SW480 (cell line): ENCODE measurements around the gene SYT10.
"Not testable (repeated sequence)": the region's sequence is repeated elsewhere in the genome, so short reads cannot be mapped to it uniquely, and the experiment has no call there.

Experiments
- DNase-seq: peaks from one replicate; pipeline ENCODE4 v3.0.0-alpha.2; 2016; ENCODE audit warnings: low spot score

SYT10 gene

DNA sequence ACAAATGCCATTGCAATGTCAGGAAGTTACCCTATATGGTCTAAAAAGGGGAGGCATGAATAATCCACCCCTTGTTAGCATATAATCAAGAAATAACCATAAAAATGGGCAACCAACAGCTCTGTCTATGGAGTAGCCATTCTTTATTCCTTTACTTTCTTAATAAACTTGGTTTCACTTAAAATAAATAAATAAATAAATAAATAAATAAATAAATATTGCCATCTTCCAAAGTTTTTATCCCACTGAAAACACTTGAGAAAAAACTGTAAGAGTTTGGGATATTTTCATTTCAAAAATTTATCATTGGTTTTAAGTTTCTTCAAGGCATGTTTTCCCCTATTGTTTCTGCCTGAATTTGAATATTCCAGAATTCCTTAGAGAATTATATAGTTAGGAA is 89.8 kb downstream of the SYT10 start:
- no peak for DNase-seq

DNA sequence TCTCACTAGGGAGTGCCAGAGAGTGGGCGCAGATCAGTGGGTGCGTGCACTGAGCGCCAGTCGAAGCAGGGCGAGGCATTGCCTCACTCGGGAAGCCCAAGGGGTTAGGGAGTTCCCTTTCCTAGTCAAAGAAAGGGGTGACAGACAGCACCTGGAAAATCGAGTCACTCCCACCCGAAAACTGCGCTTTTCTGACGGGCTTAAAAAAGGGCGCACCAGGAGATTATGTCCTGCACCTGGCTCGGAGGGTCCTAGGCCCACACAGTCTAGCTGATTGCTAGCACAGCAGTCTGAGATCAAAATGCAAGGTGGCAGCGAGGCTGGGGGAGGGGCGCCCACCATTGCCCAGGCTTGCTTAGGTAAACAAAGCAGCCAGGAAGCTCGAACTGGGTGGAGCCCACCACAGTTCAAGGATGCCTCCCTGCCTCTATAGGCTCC is 107.6 kb downstream of the SYT10 start:
- DNase-seq, result not testable (repeated sequence)

- DNase-seq, result no peak
Observed at GRCh38 chr12:33330940-33331339, 108.7 kb downstream of the SYT10 start.
